Measurements from ENCODE around the gene GPC6.

- no peak for TF ChIP-seq CTCF (conservative IDR thresholded peaks at IDR 0.05)
- no peak for TF ChIP-seq ZFX (IDR thresholded peaks at IDR 0.05)
Measured at GRCh38 chr13:93732186-93732585, 505.6 kb downstream of the GPC6 start.
